Activated CD4-positive, alpha-beta memory T cell treated with anti-CD3 and anti-CD28 coated beads, Interleukin-2, amount 10 ng/mL, durations not matched to agents 7 days and 5 days (primary cell): ENCODE data around the gene CCR2. TPM values are rescaled to one million over a fixed set of nuclear protein-coding genes. Genes with fewer than 3 reads are reported as not detected.
"Not testable (repeated sequence)": the region's sequence is repeated elsewhere in the genome, so short reads cannot be mapped to it uniquely, and the experiment has no call there.

Experiments
- CTCF ChIA-PET: fragments of 350-600 bp; sonication (Branson Sonifier 250); formaldehyde crosslinking; loops from one replicate; lab custom pipeline; 2021; ENCODE audit warnings: antibody characterized with exemption, inconsistent platforms; lab: Charles Lee
- POLR2A ChIA-PET: fragments of 350-600 bp; sonication (Branson Sonifier 250); formaldehyde crosslinking; loops from one replicate; lab custom pipeline; 2021; ENCODE audit warnings: antibody characterized with exemption; lab: Charles Lee
- DNase-seq: peaks from one replicate; pipeline ENCODE4 v3.0.0-alpha.2; 2020
- H3K27ac Mint-ChIP-seq: one replicate; pipeline ENCODE4 v1.8.0; 2021; ENCODE audit warnings: mild to moderate bottlenecking, mixed read lengths
- H3K27me3 Mint-ChIP-seq: one replicate; pipeline ENCODE4 v1.8.0; 2021; ENCODE audit warnings: mixed read lengths
- H3K36me3 Mint-ChIP-seq: one replicate; pipeline ENCODE4 v1.8.0; 2021; ENCODE audit warnings: low read depth, mixed read lengths
- H3K4me1 Mint-ChIP-seq: one replicate; pipeline ENCODE4 v1.8.0; 2021; ENCODE audit warnings: mixed read lengths
- H3K4me3 Mint-ChIP-seq: one replicate; pipeline ENCODE4 v1.8.0; 2021; ENCODE audit warnings: mild to moderate bottlenecking, mixed read lengths
- H3K9me3 Mint-ChIP-seq: one replicate; pipeline ENCODE4 v1.8.0; 2021; ENCODE audit warnings: mixed read lengths
- total RNA-seq, 2 experiments: library from RNA; stranded (reverse); gene quantifications; one replicate each; pipeline ENCODE4 v1.2.3, GENCODE V29; 2021

The CCR2 gene
- 100 to 1,000 TPM; 167 to 174 TPM for total RNA-seq

GRCh38 chr3:46353647-46354410, at the start of gene CCR2:
Gene CCR2, plus strand, starts transcription at chr3:46354111. Its CDS starts 3,417 bp downstream, at chr3:46357528.
- Mint-ChIP-seq H3K27ac (peak within 1 kb of the TSS; percentile 96), H3K4me3 (peak within 1 kb of the TSS; percentile 82), H3K9me3 (peaks cover under 1% of the 10 kb centered on the region), H3K36me3 (peaks cover 60% of the 10 kb centered on the region), H3K27me3 (peaks cover 39% of the 10 kb centered on the region), H3K4me1 (peaks cover 90% of the 10 kb centered on the region)
- peak; percentile 34 for DNase-seq
- POLR2A ChIA-PET: interaction anchor here (0.8 to 10.8 kb wide), 20 partner anchors 13 to 411 kb away, joined by 3 to 414 read pairs (median 4); partner anchors contain the start of genes CCR1, CCR5 and CXCR6
- CTCF ChIA-PET: interaction anchor here (1.0 to 10.8 kb wide), 7 partner anchors 14 to 146 kb away, joined by 3 to 130 read pairs (median 6); partner anchors contain the start of genes CCR1 and CCR5

GRCh38 chr3:46304739-46305138, 49.2 kb upstream of the CCR2 start:
- H3K36me3 Mint-ChIP-seq: peaks cover 27% of the 10 kb centered on the region
- no peak overlapping the region for H3K27ac Mint-ChIP-seq
- POLR2A ChIA-PET: no interaction called here
- H3K4me3 Mint-ChIP-seq: no peak overlapping the region
- peaks cover 42% of the 10 kb centered on the region for H3K27me3 Mint-ChIP-seq
- CTCF ChIA-PET: interaction anchor here (1.5 to 13.1 kb wide), 2 partner anchors 9 to 65 kb away, joined by 3 to 147 read pairs; partner anchors contain the start of gene CCR5
- no peaks in the 10 kb centered on the region for H3K9me3 Mint-ChIP-seq
- H3K4me1 Mint-ChIP-seq: peaks cover 40% of the 10 kb centered on the region
- DNase-seq: no peak

GRCh38 chr3:46312991-46313390, 40.9 kb upstream of the CCR2 start:
- CTCF ChIA-PET: interaction anchor here (1.3 to 2.8 kb wide), 2 partner anchors 10 to 56 kb away, joined by 3 to 15 read pairs; no protein-coding TSS in a partner anchor
- peaks cover 41% of the 10 kb centered on the region for H3K36me3 Mint-ChIP-seq
- H3K27ac Mint-ChIP-seq: no peak overlapping the region
- no peak overlapping the region for H3K4me3 Mint-ChIP-seq
- H3K9me3 Mint-ChIP-seq: peaks cover 21% of the 10 kb centered on the region
- DNase-seq: no peak
- POLR2A ChIA-PET: interaction anchor here (1.0 kb wide), 1 partner anchor 35 kb away, joined by 4 read pairs; no protein-coding TSS in a partner anchor
- peaks cover 53% of the 10 kb centered on the region for H3K27me3 Mint-ChIP-seq
- peaks cover 20% of the 10 kb centered on the region for H3K4me1 Mint-ChIP-seq

GRCh38 chr3:46314517-46314916, 39.4 kb upstream of the CCR2 start:
- Mint-ChIP-seq H3K4me1 (peaks cover 20% of the 10 kb centered on the region), H3K4me3 (no peak overlapping the region), H3K36me3 (peaks cover 36% of the 10 kb centered on the region), H3K9me3 (peaks cover 24% of the 10 kb centered on the region), H3K27ac (no peak overlapping the region), H3K27me3 (peaks cover 47% of the 10 kb centered on the region)
- POLR2A ChIA-PET: interaction anchor here (0.9 to 2.3 kb wide), 5 partner anchors 15 to 224 kb away, joined by 3 to 10 read pairs (median 6); partner anchors contain the start of genes CCR2 and CCR5
- CTCF ChIA-PET: interaction anchor here (1.0 to 2.8 kb wide), 5 partner anchors 12 to 86 kb away, joined by 3 to 15 read pairs (median 3); no protein-coding TSS in a partner anchor
- DNase-seq: no peak

- POLR2A ChIA-PET: interaction anchor here (2.3 kb wide), 1 partner anchor 54 kb away, joined by 10 read pairs; the partner anchor contains the start of gene CCR5
- peaks cover 24% of the 10 kb centered on the region for H3K9me3 Mint-ChIP-seq
- H3K27ac Mint-ChIP-seq: no peak overlapping the region
- DNase-seq: no peak
- no peak overlapping the region for H3K4me3 Mint-ChIP-seq
- H3K36me3 Mint-ChIP-seq: peaks cover 30% of the 10 kb centered on the region
- CTCF ChIA-PET: interaction anchor here (1.1 to 1.3 kb wide), 2 partner anchors 40 to 54 kb away, joined by 3 to 5 read pairs; no protein-coding TSS in a partner anchor
- peaks cover 20% of the 10 kb centered on the region for H3K4me1 Mint-ChIP-seq
- peaks cover 42% of the 10 kb centered on the region for H3K27me3 Mint-ChIP-seq
These were observed 37.7 kb upstream of the CCR2 start for GRCh38 chr3:46316206-46316605.

GRCh38 chr3:46318207-46318927, 35.5 kb upstream of the CCR2 start:
- H3K4me3 Mint-ChIP-seq: no peak overlapping the region
- no peak overlapping the region for H3K27ac Mint-ChIP-seq
- H3K9me3 Mint-ChIP-seq: peaks cover 22% of the 10 kb centered on the region
- ChIA-PET CTCF (no interaction called here), POLR2A (no interaction called here)
- H3K27me3 Mint-ChIP-seq: peaks cover 50% of the 10 kb centered on the region
- peaks cover 25% of the 10 kb centered on the region for H3K36me3 Mint-ChIP-seq
- no peak for DNase-seq
- peaks cover 15% of the 10 kb centered on the region for H3K4me1 Mint-ChIP-seq

- DNase-seq: no peak
- ChIA-PET POLR2A (no interaction called here), CTCF (interaction anchor here (1.0 kb wide), 1 partner anchor 13 kb away, joined by 3 read pairs; no protein-coding TSS in a partner anchor)
- Mint-ChIP-seq H3K27me3 (peaks cover 45% of the 10 kb centered on the region), H3K4me3 (no peak overlapping the region), H3K27ac (no peak overlapping the region), H3K9me3 (peaks cover 17% of the 10 kb centered on the region), H3K36me3 (peaks cover 21% of the 10 kb centered on the region), H3K4me1 (peaks cover 3% of the 10 kb centered on the region)
These were observed 32.3 kb upstream of the CCR2 start for GRCh38 chr3:46321461-46322104.

GRCh38 chr3:46324036-46324435, 29.9 kb upstream of the CCR2 start:
- DNase-seq: no peak
- Mint-ChIP-seq H3K27ac (no peak overlapping the region), H3K36me3 (peaks cover 6% of the 10 kb centered on the region), H3K9me3 (peaks cover 8% of the 10 kb centered on the region), H3K4me1 (peaks cover 3% of the 10 kb centered on the region), H3K27me3 (peaks cover 28% of the 10 kb centered on the region), H3K4me3 (no peak overlapping the region)
- ChIA-PET POLR2A (interaction anchor here (1.2 kb wide), 1 partner anchor 46 kb away, joined by 3 read pairs; no protein-coding TSS in a partner anchor), CTCF (no interaction called here)

GRCh38 chr3:46325645-46326300, 28.1 kb upstream of the CCR2 start:
- DNase-seq: no peak
- Mint-ChIP-seq H3K36me3 (peaks cover 6% of the 10 kb centered on the region), H3K27ac (no peak overlapping the region), H3K4me3 (no peak overlapping the region), H3K9me3 (peaks cover 8% of the 10 kb centered on the region), H3K27me3 (peaks cover 24% of the 10 kb centered on the region), H3K4me1 (peaks cover 3% of the 10 kb centered on the region)
- CTCF ChIA-PET: interaction anchor here (1.2 kb wide), 1 partner anchor 9 kb away, joined by 3 read pairs; no protein-coding TSS in a partner anchor
- POLR2A ChIA-PET: interaction anchor here (0.6 kb wide), 1 partner anchor 17 kb away, joined by 3 read pairs; no protein-coding TSS in a partner anchor

- H3K27ac Mint-ChIP-seq, DNase-seq, CTCF ChIA-PET, H3K9me3 Mint-ChIP-seq, POLR2A ChIA-PET, H3K4me3 Mint-ChIP-seq: not testable (repeated sequence)
- peaks cover 17% of the 10 kb centered on the region for H3K4me1 Mint-ChIP-seq
- H3K36me3 Mint-ChIP-seq: peaks cover 14% of the 10 kb centered on the region
- H3K27me3 Mint-ChIP-seq: peaks cover 28% of the 10 kb centered on the region
These were observed 23.2 kb upstream of the CCR2 start for GRCh38 chr3:46330676-46331075.

- Mint-ChIP-seq H3K4me3 (no peak overlapping the region), H3K27ac (no peak overlapping the region), H3K4me1 (peaks cover 31% of the 10 kb centered on the region), H3K36me3 (peaks cover 42% of the 10 kb centered on the region), H3K9me3 (peaks cover 29% of the 10 kb centered on the region), H3K27me3 (peaks cover 28% of the 10 kb centered on the region)
- DNase-seq: no peak
- POLR2A ChIA-PET: interaction anchor here (0.8 to 1.5 kb wide), 4 partner anchors 14 to 35 kb away, joined by 3 to 5 read pairs (median 4); partner anchors contain the start of gene CCR2
- CTCF ChIA-PET: interaction anchor here (1.0 to 2.0 kb wide), 7 partner anchors 10 to 58 kb away, joined by 3 to 10 read pairs (median 3); partner anchors contain the start of gene CCR5
These were observed 19.0 kb upstream of the CCR2 start for GRCh38 chr3:46334741-46335478.
